GM12875 (cell line): ENCODE data around the gene TNIP3.

Experiments
- H3K4me3 ChIP-seq: one replicate; pipeline ENCODE4 v1.5.1; 2011; ENCODE audit warnings: low read depth, low read length, control low read depth
- TF ChIP-seq, protein P1 (sequence below): IDR thresholded peaks from 2 replicates; pipeline ENCODE4 v1.5.1; 2011; ENCODE audit warnings: low read depth, mild to moderate bottlenecking, control low read depth, inconsistent platforms, low read length, moderate library complexity, borderline replicate concordance; ENCODE audit not compliant: insufficient read depth

TNIP3 gene

DNA sequence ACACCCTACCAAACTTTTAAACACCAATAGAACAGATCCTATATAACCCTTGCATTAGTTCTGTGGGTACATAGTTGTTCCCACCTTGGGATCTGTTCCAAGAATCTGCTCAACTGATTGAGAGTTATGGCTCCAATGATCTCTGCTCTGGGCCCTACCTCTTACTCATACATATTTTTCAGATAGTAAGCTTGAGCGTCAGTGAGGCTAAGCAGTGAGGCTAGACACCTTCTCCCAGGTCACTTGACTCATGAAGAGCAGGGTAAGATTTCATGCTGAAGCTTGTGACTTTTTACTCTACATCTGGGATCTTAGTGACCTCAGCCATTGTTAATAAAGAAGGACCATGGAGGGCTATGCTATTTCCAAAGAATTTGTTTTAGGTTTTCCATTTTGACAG lies 23.1 kb upstream of the TNIP3 start:
- TF ChIP-seq, protein P1, sequence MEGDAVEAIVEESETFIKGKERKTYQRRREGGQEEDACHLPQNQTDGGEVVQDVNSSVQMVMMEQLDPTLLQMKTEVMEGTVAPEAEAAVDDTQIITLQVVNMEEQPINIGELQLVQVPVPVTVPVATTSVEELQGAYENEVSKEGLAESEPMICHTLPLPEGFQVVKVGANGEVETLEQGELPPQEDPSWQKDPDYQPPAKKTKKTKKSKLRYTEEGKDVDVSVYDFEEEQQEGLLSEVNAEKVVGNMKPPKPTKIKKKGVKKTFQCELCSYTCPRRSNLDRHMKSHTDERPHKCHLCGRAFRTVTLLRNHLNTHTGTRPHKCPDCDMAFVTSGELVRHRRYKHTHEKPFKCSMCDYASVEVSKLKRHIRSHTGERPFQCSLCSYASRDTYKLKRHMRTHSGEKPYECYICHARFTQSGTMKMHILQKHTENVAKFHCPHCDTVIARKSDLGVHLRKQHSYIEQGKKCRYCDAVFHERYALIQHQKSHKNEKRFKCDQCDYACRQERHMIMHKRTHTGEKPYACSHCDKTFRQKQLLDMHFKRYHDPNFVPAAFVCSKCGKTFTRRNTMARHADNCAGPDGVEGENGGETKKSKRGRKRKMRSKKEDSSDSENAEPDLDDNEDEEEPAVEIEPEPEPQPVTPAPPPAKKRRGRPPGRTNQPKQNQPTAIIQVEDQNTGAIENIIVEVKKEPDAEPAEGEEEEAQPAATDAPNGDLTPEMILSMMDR, result no peak
- no peak overlapping the region for H3K4me3 ChIP-seq

DNA sequence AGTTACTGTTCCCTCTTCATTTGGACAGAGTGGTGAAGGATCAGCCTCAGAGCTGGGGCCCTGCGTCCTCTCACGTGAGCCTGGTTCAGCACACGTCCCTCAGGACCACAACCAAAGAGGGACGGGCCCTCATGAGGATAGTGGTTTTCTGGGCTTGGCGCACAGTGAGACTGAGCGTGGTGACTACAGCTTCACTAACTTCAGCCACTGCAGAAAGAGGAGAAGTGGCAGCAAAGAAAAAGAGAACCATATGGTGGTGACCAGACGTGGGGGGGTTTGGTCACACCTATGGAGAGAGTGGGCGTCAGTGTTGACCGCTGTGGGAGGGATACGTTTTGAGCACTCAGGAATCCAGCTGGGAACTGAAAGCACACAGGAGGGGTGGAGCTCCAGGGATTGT lies 21.8 kb upstream of the TNIP3 start:
- TF ChIP-seq, protein P1, result no peak
- H3K4me3 ChIP-seq, result no peak overlapping the region

DNA sequence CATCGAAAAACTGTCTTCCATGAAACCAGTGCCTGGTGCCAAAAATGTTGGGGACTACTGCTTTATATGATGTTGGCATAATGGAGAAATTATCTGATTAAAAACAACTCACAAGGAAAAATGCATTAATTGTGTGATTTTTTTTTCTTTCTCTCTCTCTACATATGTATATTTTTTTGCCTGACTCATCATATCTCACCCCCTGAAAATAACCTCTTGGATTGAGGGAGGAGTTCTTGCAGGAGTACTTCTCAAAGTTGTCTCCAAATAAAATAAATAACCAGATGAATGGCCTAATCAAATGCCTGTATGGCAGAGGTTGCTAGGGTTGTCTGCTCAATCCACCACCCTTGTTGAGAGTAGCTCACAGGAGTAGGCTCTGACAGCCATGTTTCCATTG lies 19.9 kb upstream of the TNIP3 start:
- TF ChIP-seq, protein P1, result no peak
- no peak overlapping the region for H3K4me3 ChIP-seq

DNA sequence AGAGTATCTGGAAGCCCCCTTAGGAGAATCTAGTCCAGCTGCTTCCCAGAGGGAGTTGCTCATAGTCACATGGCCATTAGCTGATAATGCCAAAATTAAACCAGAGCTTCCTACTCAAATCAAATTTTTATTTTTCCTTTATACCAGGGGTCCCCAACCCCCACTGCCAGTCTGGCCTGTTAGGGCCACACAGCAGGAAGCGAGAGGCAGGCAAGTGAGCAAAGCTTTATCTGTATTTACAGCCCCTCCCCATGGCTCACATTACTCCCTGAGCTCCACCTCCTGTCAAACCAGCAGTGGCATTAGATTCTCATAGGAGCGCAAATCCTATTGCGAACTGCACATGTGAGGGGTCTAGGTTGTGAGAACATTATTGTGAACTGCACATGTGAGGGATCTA lies 19.2 kb upstream of the TNIP3 start:
- TF ChIP-seq, protein P1, result no peak

DNA sequence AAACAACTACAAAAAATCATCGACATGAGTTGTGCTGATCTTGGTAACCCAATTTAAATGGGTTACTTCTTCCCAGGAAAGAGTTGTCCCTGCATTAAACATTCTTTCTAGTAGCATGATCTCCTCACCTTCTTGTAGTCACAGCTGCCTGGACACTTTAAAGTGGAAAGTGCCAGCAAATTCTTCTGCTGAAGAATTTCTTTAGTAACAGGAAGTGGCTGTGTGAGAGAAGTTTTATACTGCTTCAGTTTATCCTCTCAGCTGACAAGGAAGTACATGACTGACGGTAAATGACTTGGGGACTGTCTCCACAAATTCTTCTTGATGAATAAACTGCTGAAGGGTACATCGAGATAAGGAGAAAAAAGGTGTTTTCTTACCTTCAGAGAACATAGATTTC lies 18.2 kb upstream of the TNIP3 start:
- H3K4me3 ChIP-seq, result no peak overlapping the region
- TF ChIP-seq, protein P1, result no peak

More for the DNA sequence above, 19.2 kb upstream of the TNIP3 start:
- H3K4me3 ChIP-seq, result no peak overlapping the region

DNA sequence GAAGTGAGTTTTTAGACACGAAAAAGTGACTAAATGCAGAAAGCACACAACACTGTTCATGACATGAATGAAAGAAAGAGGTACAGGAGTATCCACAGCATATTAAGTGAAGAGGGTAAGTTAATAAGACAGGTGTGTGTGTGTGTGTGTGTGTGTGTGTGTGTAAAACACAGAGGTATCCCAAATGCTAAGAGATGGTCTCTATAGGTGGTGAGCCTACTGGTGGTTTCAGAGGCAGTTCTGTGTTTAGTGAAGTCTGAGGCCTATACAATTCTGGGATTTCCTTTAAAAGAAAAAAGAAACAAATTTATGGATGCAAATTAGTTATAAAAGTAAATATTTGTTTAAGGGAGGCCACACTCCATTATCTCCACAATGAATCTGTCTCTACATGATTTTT lies 17.4 kb upstream of the TNIP3 start:
- H3K4me3 ChIP-seq, result no peak overlapping the region
- TF ChIP-seq, protein P1, result no peak

DNA sequence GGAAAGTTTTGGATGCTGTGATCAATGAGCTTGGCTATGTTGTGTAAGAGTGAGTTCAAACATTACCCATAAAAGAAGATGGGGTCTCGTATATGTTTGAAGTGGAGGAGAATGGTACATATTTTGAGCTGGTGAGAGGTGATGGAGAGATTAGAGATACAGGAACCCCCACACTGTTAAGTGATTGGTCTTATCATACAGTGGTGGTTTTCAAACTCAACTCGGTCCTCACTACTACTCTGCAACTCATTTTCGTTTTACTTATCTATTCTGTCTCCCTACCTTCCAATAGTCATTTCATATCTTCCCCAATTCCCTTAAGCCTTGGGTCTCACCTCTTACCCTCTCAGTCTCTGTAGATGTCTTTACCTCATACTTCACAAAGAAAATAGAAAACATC lies 16.4 kb upstream of the TNIP3 start:
- TF ChIP-seq, protein P1, result no peak
- no peak overlapping the region for H3K4me3 ChIP-seq
